ENCODE measurements around the gene METAP2. TPM values are rescaled to one million over a fixed set of nuclear protein-coding genes. Genes with fewer than 3 reads are reported as not detected.

METAP2 gene
- total and polyA plus RNA-seq, 12 donors, result 41.3 to 86.4 (median 58.4) TPM

- DNase-seq (no peak), ATAC-seq (no peak)
- H3K9me3 ChIP-seq, result no peaks in the 10 kb centered on the region
- H3K27ac ChIP-seq, result no peak overlapping the region
- H3K4me3 ChIP-seq, result no peak overlapping the region
- peaks cover 0 to 72% (median 40%) of the 10 kb centered on the region in 9 donors for H3K36me3 ChIP-seq
- WGBS, 2 donors, result 92 to 98% methylated on average over 5 of the region's 5 CpGs
- no peaks in the 10 kb centered on the region for H3K4me1 ChIP-seq
- no peak for TF ChIP-seq CTCF (IDR thresholded peaks at IDR 0.05)
- no peaks in the 10 kb centered on the region for H3K27me3 ChIP-seq
- intact Hi-C loops (cut with DNase I), result no loop called here
Observed at GRCh38 chr12:95513599-95513998, 39.6 kb downstream of the METAP2 start.

- Histone ChIP-seq H3K27ac (no peak overlapping the region), H3K36me3 (peaks cover 0 to 56% (median 39%) of the 10 kb centered on the region in 9 donors), H3K27me3 (no peaks in the 10 kb centered on the region), H3K4me3 (no peak overlapping the region), H3K9me3 (no peaks in the 10 kb centered on the region), H3K4me1 (no peaks in the 10 kb centered on the region)
- intact Hi-C loops (cut with DNase I), result no loop called here
- WGBS, 2 donors, result 98 to 100% methylated on average over 3 of the region's 3 CpGs
- no peak for TF ChIP-seq CTCF (IDR thresholded peaks at IDR 0.05)
- no peak for ATAC-seq
- no peak for DNase-seq
Observed at GRCh38 chr12:95515197-95515596, 41.2 kb downstream of the METAP2 start.

GRCh38 chr12:95516757-95517156 is 42.8 kb downstream of the METAP2 start:
- intact Hi-C loops (cut with DNase I), result no loop called here
- Histone ChIP-seq H3K27me3 (no peaks in the 10 kb centered on the region), H3K9me3 (no peaks in the 10 kb centered on the region), H3K4me1 (no peaks in the 10 kb centered on the region), H3K36me3 (peaks cover 0 to 43% (median 26%) of the 10 kb centered on the region in 9 donors), H3K27ac (no peak overlapping the region), H3K4me3 (no peak overlapping the region)
- DNase-seq (no peak), ATAC-seq (no peak)
- no peak for TF ChIP-seq CTCF (IDR thresholded peaks at IDR 0.05)

GRCh38 chr12:95517246-95517645 is 43.3 kb downstream of the METAP2 start:
- ATAC-seq (no peak), DNase-seq (no peak)
- no peaks in the 10 kb centered on the region for H3K9me3 ChIP-seq
- intact Hi-C loops (cut with DNase I), result no loop called here
- peaks cover 0 to 38% (median 22%) of the 10 kb centered on the region in 9 donors for H3K36me3 ChIP-seq
- H3K27me3 ChIP-seq, result no peaks in the 10 kb centered on the region
- no peaks in the 10 kb centered on the region for H3K4me1 ChIP-seq
- no peak overlapping the region for H3K27ac ChIP-seq
- H3K4me3 ChIP-seq, result no peak overlapping the region
- TF ChIP-seq CTCF (IDR thresholded peaks at IDR 0.05), result no peak

GRCh38 chr12:95518944-95519343 is 45.0 kb downstream of the METAP2 start:
- Histone ChIP-seq H3K36me3 (peaks cover 0 to 22% (median 7%) of the 10 kb centered on the region in 9 donors), H3K9me3 (no peaks in the 10 kb centered on the region), H3K27ac (no peak overlapping the region), H3K27me3 (no peaks in the 10 kb centered on the region), H3K4me3 (no peak overlapping the region), H3K4me1 (no peaks in the 10 kb centered on the region)
- ATAC-seq (no peak), DNase-seq (no peak)
- no peak for TF ChIP-seq CTCF (IDR thresholded peaks at IDR 0.05)
- intact Hi-C loops (cut with DNase I), result no loop called here

Measured in heart right ventricle (tissue), 16 donors.